GM12872 (cell line): ENCODE results near the gene MCM9.

Experiments
- CTCF ChIP-seq: IDR thresholded peaks from 3 replicates; pipeline ENCODE4 v1.5.1; 2011; ENCODE audit warnings: low read depth, mild to moderate bottlenecking, low read length, moderate library complexity; ENCODE audit not compliant: insufficient read depth

MCM9 gene

GRCh38 chr6:118786596-118787453, 148.1 kb downstream of the MCM9 start:
- no peak for TF ChIP-seq CTCF

GRCh38 chr6:118785601-118786000, 149.4 kb downstream of the MCM9 start:
- no peak for TF ChIP-seq CTCF

GRCh38 chr6:118784641-118785164, 150.3 kb downstream of the MCM9 start:
- no peak for TF ChIP-seq CTCF

- TF ChIP-seq CTCF, result no peak
Measured at GRCh38 chr6:118783931-118784550, 150.9 kb downstream of the MCM9 start.

- TF ChIP-seq CTCF, result no peak
Measured at GRCh38 chr6:118782651-118783050, 152.3 kb downstream of the MCM9 start.

- TF ChIP-seq CTCF, result no peak
Measured at GRCh38 chr6:118781897-118782296, 153.1 kb downstream of the MCM9 start.

- TF ChIP-seq CTCF, result no peak
Measured at GRCh38 chr6:118780668-118781067, 154.3 kb downstream of the MCM9 start.
